Right lobe of liver (tissue), 4 donors: ENCODE results near the gene KMT2C.

ENCODE experiments used
- CTCF ChIP-seq, 4 donors: fragments of 200-600 bp in 3 of 4; fragments of 450-650 bp in 1 of 4; IDR thresholded peaks; one replicate each; pipeline versions ENCODE4 v1.5.1 to v1.8.0; 2016 to 2022; ENCODE audit warnings: antibody characterized with exemption in 4 of 4, mild to moderate bottlenecking in 2 of 4
- POLR2A ChIP-seq: fragments of 450-650 bp; IDR thresholded peaks from one replicate; pipeline ENCODE4 v1.6.1; 2017; ENCODE audit warnings: antibody characterized with exemption, mild to moderate bottlenecking
- donor health status: DM: no; HTN: no; CAD: no.
- donor health status: DM: no; HTN: no; CAD: no.
- donor health status: DM: no; HTN: yes; CAD: no.

- TF ChIP-seq CTCF (IDR thresholded peaks at IDR 0.05) (no peak), POLR2A (no peak)
Observed at GRCh38 chr7:152203095-152203494, 232.7 kb downstream of the KMT2C start.
